Stimulated activated CD8-positive, alpha-beta memory T cell treated with anti-CD3 and anti-CD28 coated beads, Interleukin-15, amount 100 ng/mL, for 24 hours (primary cell): ENCODE measurements around the gene FMNL2.
"Not testable (repeated sequence)": the region's sequence is repeated elsewhere in the genome, so short reads cannot be mapped to it uniquely, and the experiment has no call there.

Experiments used
- DNase-seq: peaks from one replicate; pipeline ENCODE4 v3.0.0-alpha.2; 2020; ENCODE audit warnings: low read depth

Gene FMNL2

DNA sequence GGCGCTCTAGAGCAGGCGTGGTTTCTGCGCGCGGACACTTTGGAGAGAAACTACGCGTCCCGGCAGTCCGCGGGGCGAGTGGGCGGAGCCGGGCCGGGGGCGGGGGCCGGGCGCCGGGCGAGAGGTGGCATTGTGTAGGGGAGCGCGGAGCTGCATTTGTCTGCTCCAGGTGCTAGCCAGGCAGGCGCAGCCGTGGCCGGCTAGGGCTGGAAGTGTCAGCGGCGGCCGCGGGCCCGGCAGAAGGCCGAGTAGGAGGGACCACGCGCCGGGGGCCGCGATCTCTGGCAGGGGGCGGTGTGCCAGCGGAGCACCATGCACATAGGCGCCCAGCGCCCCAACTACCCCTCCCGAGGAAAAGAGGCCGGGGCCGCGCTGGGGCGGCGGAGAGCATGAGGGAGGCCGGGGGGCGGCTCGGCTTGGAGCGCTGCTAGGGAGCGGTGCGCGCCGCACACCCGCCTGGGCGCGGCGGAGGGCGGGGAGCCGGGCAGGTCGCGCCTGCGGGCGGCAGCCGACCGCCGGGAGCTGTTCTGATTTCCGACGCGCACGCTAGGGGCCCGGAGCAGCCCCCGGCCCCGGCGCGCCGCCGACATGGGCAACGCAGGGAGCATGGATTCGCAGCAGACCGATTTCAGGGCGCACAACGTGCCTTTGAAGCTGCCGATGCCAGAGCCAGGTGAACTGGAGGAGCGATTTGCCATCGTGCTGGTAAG, at the start of gene FMNL2:
FMNL2 (plus strand) TSS at position 159 of the 710 bp plus-strand sequence.
- DNase-seq: peak; percentile 13

DNA sequence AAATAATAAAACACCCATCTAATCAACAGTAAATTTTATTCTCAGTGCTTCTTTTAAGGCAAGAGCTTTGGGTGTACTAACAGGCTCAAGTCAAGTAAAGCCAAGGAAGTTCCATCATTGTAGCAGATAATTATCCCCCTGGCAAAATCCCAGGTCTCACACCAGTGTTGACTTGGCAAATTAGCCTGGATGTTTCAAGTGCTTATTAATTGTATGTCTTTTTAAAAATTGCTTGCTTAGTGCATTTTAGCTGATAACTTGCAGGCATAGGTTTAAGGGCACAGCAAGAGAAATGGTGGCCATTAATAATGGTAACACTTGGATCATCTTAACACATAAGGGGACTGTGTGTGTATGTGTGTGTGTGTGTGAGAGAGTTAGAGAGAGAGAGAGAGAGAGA, 42.0 kb upstream of the FMNL2 start:
- no peak for DNase-seq

DNA sequence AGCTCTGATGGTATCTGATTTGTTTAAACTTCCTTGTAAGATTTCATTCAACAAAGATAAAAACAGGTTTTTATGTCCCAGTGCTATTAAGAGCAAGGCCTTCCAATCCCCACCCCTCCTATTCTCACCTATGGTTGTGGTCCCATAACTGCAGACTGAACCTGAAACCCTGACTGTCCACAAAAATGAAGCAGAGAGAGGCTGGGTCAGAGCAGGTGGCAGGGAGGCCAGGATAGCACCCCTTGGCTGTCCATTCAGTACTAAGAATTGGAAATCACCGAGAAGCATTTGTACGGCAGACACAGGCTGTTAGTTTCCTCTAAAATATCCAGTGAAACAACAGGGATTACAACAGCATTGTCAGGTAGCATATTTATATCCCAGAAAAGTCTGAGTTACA, 37.3 kb upstream of the FMNL2 start:
- no peak for DNase-seq

DNA sequence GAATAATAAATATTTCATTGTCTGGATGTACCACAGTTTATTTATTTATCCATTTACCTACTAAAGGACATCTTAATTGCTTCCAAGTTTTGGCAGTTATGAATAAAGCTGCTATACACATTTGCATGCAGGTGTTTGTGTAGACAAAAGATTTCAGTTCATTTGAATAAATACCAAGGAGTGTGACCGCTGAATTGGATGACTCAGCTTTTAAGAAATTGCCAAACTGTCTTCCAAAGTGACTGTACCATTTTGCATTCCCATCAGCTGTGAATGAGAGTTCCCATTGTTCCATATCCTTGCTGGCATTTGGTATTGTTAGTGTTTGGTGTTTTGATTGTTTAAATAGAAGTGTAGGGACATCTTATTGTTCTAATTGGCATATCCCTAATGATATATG, 36.2 kb upstream of the FMNL2 start:
- no peak for DNase-seq

DNA sequence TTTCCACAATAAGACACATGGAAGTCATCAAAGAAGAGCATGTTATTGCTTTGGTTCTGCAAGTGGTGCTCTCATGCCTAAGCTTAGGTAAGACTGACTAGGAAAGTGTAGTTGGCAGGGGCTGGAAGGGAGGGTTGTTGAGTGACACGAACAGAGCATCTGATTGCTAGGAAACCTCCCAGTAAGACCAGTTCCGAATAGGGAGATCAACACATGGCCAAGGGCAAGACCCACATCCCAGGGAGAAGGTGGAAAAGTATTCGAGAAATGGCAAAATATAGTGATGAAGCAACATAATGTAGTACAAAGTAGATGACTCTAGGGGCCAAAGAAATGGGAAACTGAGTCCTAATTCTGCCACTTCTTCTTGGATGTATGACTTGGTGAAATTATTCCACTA, 33.8 kb upstream of the FMNL2 start:
- DNase-seq: no peak

DNA sequence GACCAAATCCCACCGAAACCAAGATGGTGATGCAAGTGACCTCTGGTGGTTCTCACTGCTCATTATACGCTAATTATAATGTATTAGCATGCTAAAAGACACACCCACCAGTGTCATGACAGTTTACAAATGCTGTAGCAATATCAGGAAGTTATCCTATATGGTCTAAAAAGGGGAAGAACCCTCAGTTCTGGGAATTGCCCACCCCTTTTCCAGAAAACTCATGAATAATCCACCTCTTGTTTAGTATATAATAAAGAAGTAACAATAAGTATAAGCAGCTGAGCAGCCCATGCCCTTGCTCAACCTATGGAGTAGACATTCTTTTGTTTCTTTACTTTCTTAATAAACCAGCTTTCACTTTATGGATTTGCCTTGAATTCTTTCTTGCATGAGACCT, 31.0 kb upstream of the FMNL2 start:
- DNase-seq: no peak

DNA sequence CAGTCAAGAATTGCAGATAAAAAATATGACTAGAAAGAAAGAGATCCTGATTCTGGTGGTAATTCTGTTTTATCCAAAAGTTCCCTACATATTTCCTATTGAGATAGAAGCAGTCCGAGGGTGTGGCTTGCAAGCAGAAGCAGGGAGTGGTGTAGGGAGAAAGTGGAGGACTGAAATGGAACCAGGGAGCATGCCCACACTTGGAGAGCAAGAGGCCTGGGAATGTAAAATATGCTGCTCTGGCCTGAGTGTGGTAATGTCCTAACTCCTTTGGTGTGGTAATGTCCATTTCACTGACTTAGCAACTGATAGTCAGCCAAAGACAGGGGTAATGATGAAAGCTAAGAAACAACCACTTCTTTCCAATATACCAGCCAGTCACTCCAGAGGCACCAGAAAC, 30.1 kb upstream of the FMNL2 start:
- no peak for DNase-seq

DNA sequence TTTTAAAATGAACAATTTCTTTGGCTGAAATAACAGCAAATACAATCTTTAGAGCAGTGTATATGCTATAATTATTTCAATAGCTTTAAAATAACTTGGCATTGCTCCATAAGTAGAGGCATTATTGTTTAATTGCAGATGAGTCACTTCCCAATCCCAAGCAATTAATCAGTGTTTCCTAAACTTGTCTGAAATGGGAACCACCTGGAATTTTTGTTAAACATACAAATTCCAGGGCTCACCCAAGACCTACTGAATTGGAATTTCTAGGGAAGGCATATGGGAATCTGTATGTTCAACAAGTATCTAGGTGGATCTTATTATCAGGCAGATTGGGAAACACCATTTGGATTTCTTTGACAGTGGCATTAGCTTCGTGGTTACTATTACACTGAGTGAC, 27.1 kb upstream of the FMNL2 start:
- DNase-seq: no peak

DNA sequence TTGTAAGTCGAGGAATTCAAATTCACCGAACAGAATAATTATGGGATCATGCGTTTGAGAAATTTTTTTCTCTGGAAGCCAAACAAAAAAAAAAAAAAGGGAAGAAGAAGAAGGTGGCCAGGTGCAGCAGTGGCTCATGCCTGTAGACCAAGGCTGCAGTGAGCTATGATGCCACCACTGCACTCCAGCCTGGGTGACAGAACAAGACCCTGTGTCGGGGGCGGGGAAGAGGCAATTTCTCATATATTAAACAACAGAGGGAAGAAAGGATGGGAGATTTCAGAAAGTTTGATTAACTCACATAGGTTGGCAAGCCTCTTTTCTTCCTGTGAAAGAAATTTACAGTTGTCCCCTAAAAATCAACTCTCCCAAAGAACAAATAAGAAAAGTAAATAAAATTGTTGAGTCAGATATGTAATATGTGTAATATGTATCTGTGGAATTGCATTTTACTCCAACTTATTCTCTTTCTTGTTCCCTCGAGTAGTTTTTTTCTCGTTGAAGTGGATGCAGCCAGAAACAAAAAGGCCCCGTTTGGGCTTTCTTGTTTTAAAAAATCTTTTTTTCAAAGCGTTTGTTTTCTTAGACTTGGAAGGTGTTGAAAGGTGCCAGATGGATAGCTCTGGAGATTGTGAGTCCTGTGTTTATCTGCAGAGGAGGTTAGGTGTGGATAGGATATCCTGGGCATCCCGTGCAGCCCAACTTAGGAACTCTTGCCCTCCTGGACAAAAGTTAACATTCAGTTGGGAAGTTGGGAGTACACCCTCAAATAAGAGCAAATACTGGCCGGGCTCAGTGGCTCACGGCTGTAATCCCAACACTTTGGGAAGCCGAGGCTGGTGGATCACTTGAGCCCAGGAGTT, 25.4 kb upstream of the FMNL2 start:
- DNase-seq: no peak

DNA sequence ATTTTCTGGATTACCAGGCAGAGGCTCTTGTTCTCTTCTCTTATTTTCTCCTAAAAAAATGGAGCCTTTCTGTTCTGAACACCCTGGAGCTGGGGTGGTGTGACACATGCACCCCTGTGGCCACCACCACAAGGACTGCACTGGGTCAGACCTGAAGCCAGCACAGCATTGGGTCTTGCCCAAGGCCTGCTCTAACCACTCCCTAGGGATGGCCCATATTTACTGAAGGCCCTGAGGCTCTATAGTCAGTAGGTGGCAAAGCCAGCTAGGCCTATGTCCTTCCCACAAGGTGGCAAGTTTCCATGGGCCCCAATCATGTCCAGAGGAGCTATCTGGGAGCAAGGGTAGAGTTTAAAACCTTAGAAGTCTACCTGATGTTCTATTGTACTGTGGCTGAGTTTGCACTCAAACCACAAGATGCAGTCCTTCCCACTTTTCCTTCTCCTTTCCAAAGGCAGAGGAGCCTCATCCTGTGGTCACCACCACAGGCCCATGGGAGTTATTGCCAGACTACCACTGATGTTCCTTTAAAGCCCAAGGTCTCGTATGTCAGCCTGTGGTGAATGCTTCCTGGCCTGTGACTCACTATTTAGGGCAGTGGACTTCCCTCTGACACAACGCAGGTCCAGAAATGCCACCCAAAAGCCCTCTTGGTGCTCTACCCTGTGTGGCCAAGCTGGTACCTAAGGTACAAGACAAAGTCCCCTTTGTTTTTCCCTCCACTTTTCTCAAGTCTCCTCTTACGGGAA, 15.0 kb upstream of the FMNL2 start:
- DNase-seq: no peak

DNA sequence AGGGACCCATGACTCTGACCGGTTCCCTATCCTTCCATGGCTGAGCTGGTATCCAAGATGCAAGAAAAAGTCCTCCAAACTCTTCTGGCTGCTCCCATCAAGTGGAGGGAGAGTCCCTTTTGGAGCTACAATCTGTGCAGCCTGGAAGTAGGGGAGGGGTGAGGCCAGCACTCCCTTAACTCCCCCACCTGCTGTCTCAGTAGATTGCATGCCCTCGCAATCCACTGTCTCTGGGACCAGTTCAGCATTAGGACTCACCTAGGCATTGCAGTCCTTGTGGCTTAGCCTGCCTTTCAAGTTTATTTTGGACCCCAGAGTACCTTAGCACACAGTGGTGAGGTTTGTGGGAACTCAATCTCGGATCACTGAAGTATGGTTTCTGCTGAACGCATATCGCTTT, 14.2 kb upstream of the FMNL2 start:
- DNase-seq: no peak

DNA sequence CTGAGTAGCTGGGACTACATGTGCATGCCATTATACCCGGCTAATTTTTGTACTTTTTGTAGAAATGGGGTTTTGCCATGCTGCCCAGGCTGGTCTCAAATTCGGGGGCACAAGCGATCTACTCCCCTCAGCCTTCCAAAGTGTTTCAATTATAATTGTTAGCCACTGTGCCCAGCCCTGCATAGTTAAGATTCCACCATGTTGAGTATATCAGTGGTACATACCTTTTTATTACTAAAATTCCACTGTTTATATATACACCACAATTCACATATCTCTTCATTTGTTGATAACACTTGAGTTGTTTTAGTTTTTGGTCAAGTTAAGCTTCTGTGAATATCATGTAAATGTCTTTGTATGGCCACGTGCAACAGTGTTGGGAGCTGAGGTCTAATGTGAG, 12.8 kb upstream of the FMNL2 start:
- DNase-seq: no peak

DNA sequence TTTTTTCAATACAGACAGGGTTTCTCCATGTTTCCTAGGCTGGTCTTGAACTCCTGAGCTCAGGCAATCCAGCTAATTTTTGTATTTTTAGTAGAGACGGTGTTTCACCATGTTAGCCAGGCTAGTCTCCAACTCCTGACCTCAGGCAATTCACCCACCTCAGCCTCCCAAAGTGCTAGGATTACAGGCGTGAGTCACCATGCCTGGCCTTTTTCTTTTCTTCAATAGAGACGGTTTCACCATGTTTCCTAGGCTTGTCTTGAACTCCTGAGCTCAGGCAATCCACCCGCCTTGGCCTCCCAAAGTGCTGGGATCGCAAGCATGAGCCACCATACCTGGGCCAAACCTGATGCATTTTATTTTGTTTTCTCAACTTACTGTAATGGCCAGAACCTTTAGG, 9.8 kb upstream of the FMNL2 start:
- not testable (repeated sequence) for DNase-seq

DNA sequence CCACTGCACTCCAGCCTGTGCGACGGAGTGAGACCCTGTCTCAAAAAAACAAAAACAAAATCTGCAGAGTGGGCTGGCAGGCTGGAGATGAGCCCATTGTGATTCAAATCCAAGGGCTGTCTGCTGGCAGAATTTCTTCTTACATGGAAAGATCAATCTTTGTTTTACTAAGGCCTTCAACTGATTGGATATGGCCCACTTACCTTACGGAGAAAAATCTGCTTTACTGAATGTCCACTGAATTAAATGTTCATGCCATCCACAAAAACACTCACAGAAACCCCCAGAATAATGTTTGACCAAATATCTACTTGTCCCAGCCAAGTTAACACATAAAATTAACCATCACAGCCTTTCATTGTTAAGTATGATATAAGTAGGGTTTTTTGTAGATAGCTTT, 8.3 kb upstream of the FMNL2 start:
- no peak for DNase-seq

DNA sequence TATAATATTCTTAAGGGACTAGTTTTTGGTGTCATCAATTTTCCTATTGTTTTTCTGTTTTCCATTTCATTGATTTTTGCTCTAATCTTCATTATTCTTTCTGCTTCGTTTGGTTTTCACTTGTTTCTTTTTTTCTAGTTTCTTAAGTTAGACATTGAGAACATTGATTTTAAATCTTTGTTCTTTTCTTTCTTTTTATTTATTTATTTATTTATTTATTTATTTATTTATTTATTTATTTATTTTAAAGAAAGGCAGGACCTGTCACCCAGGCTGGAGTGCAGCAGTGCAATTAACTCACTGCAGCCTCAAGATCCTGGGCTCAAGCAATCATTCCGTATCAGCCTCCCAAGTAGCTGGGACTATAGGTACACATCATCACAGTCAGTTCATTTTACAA, 7.0 kb upstream of the FMNL2 start:
- DNase-seq: no peak

DNA sequence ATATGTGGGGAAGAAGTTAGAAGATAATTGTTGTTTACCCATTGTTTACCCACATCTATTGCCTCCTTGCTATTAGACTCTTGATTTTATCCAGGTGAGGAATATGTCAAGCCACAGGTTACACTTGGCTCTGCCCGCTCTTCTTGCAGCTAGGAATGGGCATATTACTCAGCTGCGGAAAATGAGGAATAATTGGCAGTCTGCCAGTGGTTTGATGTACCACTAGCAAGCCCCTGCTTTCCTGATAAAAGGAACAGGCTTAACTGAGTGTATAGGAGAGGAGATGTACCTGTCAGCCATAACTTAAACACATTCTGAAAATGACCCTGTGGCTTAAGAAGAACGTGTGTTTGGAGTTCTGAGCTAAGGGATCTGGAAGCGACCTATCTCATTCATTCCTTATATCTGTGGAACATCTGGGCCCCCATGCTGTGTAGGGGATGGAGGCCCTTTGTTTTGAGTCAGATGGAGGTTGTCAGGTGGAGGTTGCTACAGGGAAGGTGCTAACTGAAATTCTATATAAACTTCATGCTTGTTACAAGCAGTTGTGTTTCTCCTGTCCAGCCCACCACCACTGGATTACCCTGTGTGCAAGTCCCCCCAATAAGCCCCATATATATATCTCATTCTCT, 4.6 kb upstream of the FMNL2 start:
- DNase-seq: no peak

DNA sequence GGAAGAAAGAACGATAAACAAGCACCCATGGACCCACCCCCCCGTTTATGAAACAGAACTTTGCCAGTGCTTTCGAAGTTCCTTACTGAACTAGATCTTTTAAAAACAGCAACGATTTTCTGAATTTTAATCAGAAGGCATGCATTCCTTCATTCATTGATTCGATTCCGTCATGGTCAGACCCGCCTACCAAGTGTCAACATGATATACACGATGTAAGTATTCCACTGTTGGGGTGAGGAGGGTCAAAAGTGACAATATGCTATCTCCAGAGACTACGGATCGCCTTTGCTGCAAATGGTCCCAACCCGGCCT, 316 bp upstream of the FMNL2 start:
- DNase-seq: no peak

DNA sequence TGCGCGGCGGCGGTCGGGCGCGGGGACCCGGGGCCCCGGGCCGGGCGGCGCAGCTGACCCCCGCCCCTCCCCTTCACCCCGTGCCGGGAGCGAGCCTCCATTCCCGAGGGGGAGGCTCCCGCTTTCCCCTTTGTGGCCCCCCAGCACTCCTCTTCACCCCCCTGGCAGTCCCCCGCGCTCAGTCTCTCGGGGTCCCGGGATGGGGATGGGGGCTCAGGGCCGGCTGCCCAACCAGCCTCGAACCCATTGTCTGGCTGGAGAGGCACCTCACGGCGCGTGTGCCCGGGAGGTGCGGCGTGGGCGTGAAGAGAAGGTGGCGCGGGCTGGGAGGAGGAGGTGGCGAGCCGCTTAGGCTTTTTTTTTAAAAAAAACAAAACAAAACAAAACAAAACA, 748 bp downstream of the FMNL2 start:
- DNase-seq: no peak

DNA sequence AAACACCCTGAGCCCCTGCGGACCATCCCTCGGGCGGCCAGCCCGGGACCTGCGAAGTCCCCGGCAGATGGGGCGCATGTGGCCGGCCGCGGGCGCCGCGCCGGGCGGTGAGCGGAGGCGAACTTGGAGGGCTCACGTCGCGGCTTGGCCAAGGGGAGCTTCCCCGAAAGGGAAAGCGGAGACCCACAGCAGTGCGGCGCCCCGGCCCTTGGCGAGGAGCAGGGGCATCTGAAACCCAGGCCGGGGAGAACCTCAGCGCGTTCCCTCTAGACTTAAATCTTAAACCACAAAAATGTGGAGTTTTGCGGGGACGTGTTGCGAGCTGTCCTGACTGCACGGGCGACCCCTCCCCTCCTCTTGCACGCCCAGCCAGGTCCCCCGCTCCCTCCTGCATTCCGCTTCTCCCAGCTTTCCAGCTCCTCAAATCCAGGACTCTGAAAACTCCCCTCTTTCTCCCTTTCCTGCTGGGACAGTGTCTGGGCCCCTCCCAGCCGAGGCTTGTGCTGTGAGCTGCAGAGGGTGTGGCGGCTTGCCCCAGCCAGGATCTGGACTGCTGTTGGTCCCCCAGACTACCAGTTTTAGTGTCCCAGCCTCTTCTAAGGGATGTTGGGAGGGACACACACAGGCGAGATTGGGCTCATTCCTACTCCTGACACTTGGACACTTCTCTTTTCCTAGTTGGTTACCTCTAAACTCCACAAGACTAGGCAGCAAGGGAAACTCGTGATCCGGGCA, 1.3 kb downstream of the FMNL2 start:
- no peak for DNase-seq

DNA sequence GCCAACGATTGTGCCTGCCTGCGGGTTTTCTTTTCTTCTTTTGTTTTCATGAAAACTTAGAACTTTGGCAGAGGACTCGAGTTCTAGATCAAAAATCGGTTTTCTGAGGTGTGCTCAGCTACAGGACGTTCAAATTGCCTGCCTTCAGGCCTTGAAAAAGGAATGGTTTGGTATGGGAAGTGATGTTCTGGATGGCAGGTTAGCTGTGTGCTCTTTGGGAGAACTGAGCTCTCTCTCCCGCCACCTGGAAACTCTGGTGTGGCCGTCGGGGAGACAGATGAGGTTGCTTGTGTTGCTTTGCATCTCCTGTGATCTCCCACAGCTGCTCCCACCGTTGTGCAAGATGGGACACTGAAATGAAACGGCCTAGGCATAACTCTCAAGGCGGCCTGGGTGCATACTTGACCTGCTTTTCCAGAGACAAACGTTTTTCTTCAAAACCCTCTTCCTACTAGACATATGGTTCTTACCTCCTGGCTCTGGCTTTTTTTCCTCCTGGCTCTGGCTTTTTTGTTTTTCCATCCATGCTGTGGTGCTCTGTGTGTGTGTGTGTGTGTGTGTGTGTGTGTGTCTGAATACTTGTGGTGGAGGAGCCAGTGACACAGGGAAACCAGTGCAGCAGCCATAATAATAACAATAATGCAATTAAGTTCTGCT, 2.0 kb downstream of the FMNL2 start:
- no peak for DNase-seq

DNA sequence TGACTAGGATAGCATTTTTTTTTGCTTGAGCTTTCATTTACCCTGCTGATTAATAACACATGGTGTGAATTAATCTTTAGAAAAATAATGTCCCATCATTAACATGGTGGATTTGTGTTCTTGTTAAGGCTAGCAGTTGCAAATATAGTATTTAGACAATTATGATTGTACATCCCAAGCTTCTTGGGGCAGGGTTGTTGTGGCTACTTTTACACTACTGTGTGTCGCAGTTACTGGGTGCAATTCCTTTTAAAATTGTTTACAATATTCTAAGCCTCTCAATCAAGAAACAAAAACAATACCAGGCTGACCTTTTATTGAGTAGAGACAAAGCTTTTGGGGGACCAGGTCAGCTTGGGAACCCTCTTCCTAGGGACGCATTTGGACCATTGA, 2.5 kb downstream of the FMNL2 start:
- no peak for DNase-seq
